ENCODE data around the gene TBX4. TPM values are rescaled to one million over a fixed set of nuclear protein-coding genes. Genes with fewer than 3 reads are reported as not detected.

TBX4 gene
- total RNA-seq, 1 experiment from 2014 or later = not detected

- Mint-ChIP-seq H3K4me3 (no peak overlapping the region), H3K27ac (no peak overlapping the region), H3K4me1 (peaks cover 7% of the 10 kb centered on the region in 2 experiments), H3K36me3 (ENCODE audit: insufficient read depth in 1 of 3, low read depth in 3 of 3) (no peaks in the 10 kb centered on the region), H3K27me3 (ENCODE audit: low read depth) (peaks cover 65% of the 10 kb centered on the region), H3K9me3 (no peaks in the 10 kb centered on the region)
- Histone ChIP-seq H2BK5ac (ENCODE audit: insufficient read length, low read length) (no peak overlapping the region), H2BK20ac (ENCODE audit: low read depth, low read length, poor library complexity, severe bottlenecking) (no peak overlapping the region), H3K9me3 (ENCODE audit: control insufficient read depth, low read depth, low read length) (no peaks in the 10 kb centered on the region), H2BK15ac (ENCODE audit: low read depth, low read length) (no peak overlapping the region), H3K18ac (ENCODE audit: insufficient read length, low read depth, low read length) (no peak overlapping the region), H2AFZ (ENCODE audit: low read length) (no peak overlapping the region), H3K79me2 (ENCODE audit: insufficient read depth, low read length) (no peaks in the 10 kb centered on the region), H3K4me2 (ENCODE audit: insufficient read depth, insufficient read length, low read length) (no peak overlapping the region), H3K79me1 (ENCODE audit: insufficient read depth, low read depth, low read length, poor library complexity, severe bottlenecking) (no peaks in the 10 kb centered on the region), H4K8ac (replicated peaks; ENCODE audit: insufficient read length, low read depth, low read length) (no peak overlapping the region), H3K9ac (ENCODE audit: extremely low read depth, insufficient read length, low read length) (no peak overlapping the region), H3T11ph (ENCODE audit: low read length) (no peak overlapping the region), H3K23me2 (ENCODE audit: insufficient read length, low read depth, low read length, poor library complexity, severe bottlenecking) (no peaks in the 10 kb centered on the region), H2AK5ac (ENCODE audit: insufficient read length, low read length) (no peak overlapping the region), H3K27me3 (ENCODE audit: insufficient read depth, low read length) (no peaks in the 10 kb centered on the region), H3K56ac (ENCODE audit: insufficient read length, low read depth, low read length) (no peak overlapping the region), H3K23ac (ENCODE audit: insufficient read length, low read depth, low read length) (no peak overlapping the region), H3K4me1 (ENCODE audit: insufficient read depth, low read length) (peaks cover 2% of the 10 kb centered on the region; the same call in 1 of the 2 replicates), H4K20me1 (ENCODE audit: control insufficient read depth, insufficient read depth, insufficient read length) (no peaks in the 10 kb centered on the region), H4K5ac (ENCODE audit: insufficient read length, low read depth, low read length) (no peak overlapping the region), H2BK120ac (ENCODE audit: low read depth, low read length, poor library complexity, severe bottlenecking) (no peak overlapping the region), H4K91ac (ENCODE audit: insufficient read length, low read depth, low read length) (no peak overlapping the region), H3K4ac (ENCODE audit: low read depth, low read length) (no peak overlapping the region), H3K14ac (ENCODE audit: insufficient read depth, low read length) (no peak overlapping the region), H2BK12ac (ENCODE audit: insufficient read length, low read depth, low read length) (no peak overlapping the region), H3K27ac (ENCODE audit: insufficient read length, low read depth, low read length) (no peak overlapping the region)
- DNase-seq = no peak
- TF ChIP-seq CTCF (conservative IDR thresholded peaks at IDR 0.05) = no peak
- no CpG with 5 or more reads among the region's 5 CpGs for WGBS (ENCODE audit: extremely low coverage, insufficient read length, low lambda C conversion rate)
Measured at GRCh38 chr17:61422116-61422799, 30.0 kb upstream of the TBX4 start.

Measured in H9 (cell line).